GM20000 (cell line): ENCODE data around the gene SFMBT2.
"Not testable (repeated sequence)": the region's sequence is repeated elsewhere in the genome, so short reads cannot be mapped to it uniquely, and the experiment has no call there.

Experiments used
- DNase-seq: peaks from one replicate; pipeline ENCODE4 v3.0.0; 2012; ENCODE audit warnings: low spot score
- CTCF ChIP-seq: IDR thresholded peaks from 2 replicates; pipeline ENCODE4 v1.5.1; 2012; ENCODE audit warnings: mild to moderate bottlenecking, control low read depth; ENCODE audit errors: extremely low read depth, missing control alignments

The SFMBT2 gene

GRCh38 chr10:7184660-7185366 is 226.0 kb downstream of the SFMBT2 start:
- TF ChIP-seq CTCF = no peak
- DNase-seq = peak; percentile 51

GRCh38 chr10:7184116-7184515 is 226.7 kb downstream of the SFMBT2 start:
- not testable (repeated sequence) for DNase-seq

GRCh38 chr10:7182327-7182726 is 228.5 kb downstream of the SFMBT2 start:
- not testable (repeated sequence) for DNase-seq

GRCh38 chr10:7181420-7181819 is 229.4 kb downstream of the SFMBT2 start:
- DNase-seq = no peak
- TF ChIP-seq CTCF = no peak

- no peak for TF ChIP-seq CTCF
- DNase-seq = no peak
These were observed 231.3 kb downstream of the SFMBT2 start for GRCh38 chr10:7179536-7179935.

GRCh38 chr10:7173948-7174347 is 236.9 kb downstream of the SFMBT2 start:
- DNase-seq = no peak

GRCh38 chr10:7171825-7172224 is 239.0 kb downstream of the SFMBT2 start:
- no peak for DNase-seq
- TF ChIP-seq CTCF = no peak

More at GRCh38 chr10:7173948-7174347, 236.9 kb downstream of the SFMBT2 start:
- TF ChIP-seq CTCF = no peak

GRCh38 chr10:7170626-7171322 is 240.1 kb downstream of the SFMBT2 start:
- DNase-seq = no peak

More at GRCh38 chr10:7170626-7171322, 240.1 kb downstream of the SFMBT2 start:
- no peak for TF ChIP-seq CTCF
